IMR-90 (cell line): Measurements from ENCODE around the gene SPEG.

Source experiments
- RCOR1 ChIP-seq: IDR thresholded peaks from 2 replicates; pipeline ENCODE4 v1.6.1; 2012; ENCODE audit warnings: mild to moderate bottlenecking, low read length, improper control_type of control experiment; ENCODE audit not compliant: insufficient replicate concordance
- RFX5 ChIP-seq: IDR thresholded peaks from 2 replicates; pipeline ENCODE4 v1.8.0; 2012; ENCODE audit warnings: low read depth, mild to moderate bottlenecking, low read length, moderate library complexity
- TF ChIP-seq, protein P1 (sequence below): conservative IDR thresholded peaks from 2 replicates; pipeline ENCODE4 v1.5.1; 2012; ENCODE audit warnings: mild to moderate bottlenecking, low read depth, low read length, improper control_type of control experiment

DNA sequence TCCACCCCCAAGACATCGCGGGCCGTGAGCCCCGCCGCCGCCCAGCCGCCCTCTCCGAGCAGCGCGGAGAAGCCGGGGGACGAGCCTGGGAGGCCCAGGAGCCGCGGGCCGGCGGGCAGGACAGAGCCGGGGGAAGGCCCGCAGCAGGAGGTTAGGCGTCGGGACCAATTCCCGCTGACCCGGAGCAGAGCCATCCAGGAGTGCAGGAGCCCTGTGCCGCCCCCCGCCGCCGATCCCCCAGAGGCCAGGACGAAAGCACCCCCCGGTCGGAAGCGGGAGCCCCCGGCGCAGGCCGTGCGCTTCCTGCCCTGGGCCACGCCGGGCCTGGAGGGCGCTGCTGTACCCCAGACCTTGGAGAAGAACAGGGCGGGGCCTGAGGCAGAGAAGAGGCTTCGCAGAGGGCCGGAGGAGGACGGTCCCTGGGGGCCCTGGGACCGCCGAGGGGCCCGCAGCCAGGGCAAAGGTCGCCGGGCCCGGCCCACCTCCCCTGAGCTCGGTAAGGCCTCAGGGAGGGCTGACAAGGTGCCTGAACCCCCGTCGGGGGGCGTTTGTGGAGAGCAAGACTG is 14.2 kb downstream of the SPEG start:
- TF ChIP-seq RFX5 (no peak), RCOR1 (no peak)
- TF ChIP-seq, protein P1, sequence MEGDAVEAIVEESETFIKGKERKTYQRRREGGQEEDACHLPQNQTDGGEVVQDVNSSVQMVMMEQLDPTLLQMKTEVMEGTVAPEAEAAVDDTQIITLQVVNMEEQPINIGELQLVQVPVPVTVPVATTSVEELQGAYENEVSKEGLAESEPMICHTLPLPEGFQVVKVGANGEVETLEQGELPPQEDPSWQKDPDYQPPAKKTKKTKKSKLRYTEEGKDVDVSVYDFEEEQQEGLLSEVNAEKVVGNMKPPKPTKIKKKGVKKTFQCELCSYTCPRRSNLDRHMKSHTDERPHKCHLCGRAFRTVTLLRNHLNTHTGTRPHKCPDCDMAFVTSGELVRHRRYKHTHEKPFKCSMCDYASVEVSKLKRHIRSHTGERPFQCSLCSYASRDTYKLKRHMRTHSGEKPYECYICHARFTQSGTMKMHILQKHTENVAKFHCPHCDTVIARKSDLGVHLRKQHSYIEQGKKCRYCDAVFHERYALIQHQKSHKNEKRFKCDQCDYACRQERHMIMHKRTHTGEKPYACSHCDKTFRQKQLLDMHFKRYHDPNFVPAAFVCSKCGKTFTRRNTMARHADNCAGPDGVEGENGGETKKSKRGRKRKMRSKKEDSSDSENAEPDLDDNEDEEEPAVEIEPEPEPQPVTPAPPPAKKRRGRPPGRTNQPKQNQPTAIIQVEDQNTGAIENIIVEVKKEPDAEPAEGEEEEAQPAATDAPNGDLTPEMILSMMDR = no peak
